SIG-M5 treated with dmso at 0.1 percent for 504 hours (cell line): Measurements from ENCODE around the gene CA10.

Experiments used
- DNase-seq: peaks from one replicate; lab custom pipeline; 2025; ENCODE audit not compliant: unreplicated experiment; lab: John Stamatoyannopoulos, UW

The CA10 gene

GRCh38 chr17:52048137-52048898 lies 110.2 kb downstream of the CA10 start:
- DNase-seq = no peak

GRCh38 chr17:52047086-52047485 lies 111.4 kb downstream of the CA10 start:
- no peak for DNase-seq

- no peak for DNase-seq
Measured at GRCh38 chr17:52041123-52041617, 117.3 kb downstream of the CA10 start.

- DNase-seq = no peak
Measured at GRCh38 chr17:52036416-52036815, 122.1 kb downstream of the CA10 start.

GRCh38 chr17:52035336-52035915 lies 123.1 kb downstream of the CA10 start:
- DNase-seq = no peak

GRCh38 chr17:52032454-52032853 lies 126.1 kb downstream of the CA10 start:
- DNase-seq = no peak

- DNase-seq = no peak
Measured at GRCh38 chr17:52030052-52030451, 128.5 kb downstream of the CA10 start.

- no peak for DNase-seq
Measured at GRCh38 chr17:52027620-52028295, 130.8 kb downstream of the CA10 start.

GRCh38 chr17:52027081-52027480 lies 131.4 kb downstream of the CA10 start:
- no peak for DNase-seq

- no peak for DNase-seq
Measured at GRCh38 chr17:52026075-52026474, 132.4 kb downstream of the CA10 start.

GRCh38 chr17:52025236-52025635 lies 133.3 kb downstream of the CA10 start:
- no peak for DNase-seq

- DNase-seq = no peak
Measured at GRCh38 chr17:52024300-52024870, 134.1 kb downstream of the CA10 start.

GRCh38 chr17:52011064-52011463 lies 147.4 kb downstream of the CA10 start:
- DNase-seq = no peak

GRCh38 chr17:51999654-52000053 lies 158.9 kb downstream of the CA10 start:
- no peak for DNase-seq

GRCh38 chr17:51997723-51998122 lies 160.8 kb downstream of the CA10 start:
- no peak for DNase-seq

- DNase-seq = no peak
Measured at GRCh38 chr17:51995797-51996403, 162.6 kb downstream of the CA10 start.

GRCh38 chr17:51992864-51993416 lies 165.6 kb downstream of the CA10 start:
- no peak for DNase-seq

- DNase-seq = no peak
Measured at GRCh38 chr17:51971121-51971520, 187.4 kb downstream of the CA10 start.

GRCh38 chr17:51961689-51962088 lies 196.8 kb downstream of the CA10 start:
- DNase-seq = no peak

GRCh38 chr17:51957786-51958185 lies 200.7 kb downstream of the CA10 start:
- no peak for DNase-seq

- no peak for DNase-seq
Measured at GRCh38 chr17:51955245-51955644, 203.3 kb downstream of the CA10 start.
